Measurements from ENCODE around the gene NAMPT.
"Not testable (repeated sequence)": the region's sequence is repeated elsewhere in the genome, so short reads cannot be mapped to it uniquely, and the experiment has no call there.

NAMPT gene

GRCh38 chr7:106284714-106285050 is at the start of gene NAMPT:
Gene NAMPT (minus strand): TSS chr7:106284983. CDS start chr7:106284884, 99 bp downstream.
- DNase-seq (ENCODE audit: low read depth): no peak

- no peak for DNase-seq (ENCODE audit: low read depth)
These were observed 47.4 kb upstream of the NAMPT start for GRCh38 chr7:106332201-106332600.

- DNase-seq (ENCODE audit: low read depth): no peak
These were observed 46.8 kb upstream of the NAMPT start for GRCh38 chr7:106331441-106332175.

- peak; percentile 45 for DNase-seq (ENCODE audit: low read depth)
These were observed 45.4 kb upstream of the NAMPT start for GRCh38 chr7:106329971-106330733.

GRCh38 chr7:106329408-106329807 is 44.6 kb upstream of the NAMPT start:
- DNase-seq (ENCODE audit: low read depth): no peak

- no peak for DNase-seq (ENCODE audit: low read depth)
These were observed 43.0 kb upstream of the NAMPT start for GRCh38 chr7:106327538-106328481.

- DNase-seq (ENCODE audit: low read depth): no peak
These were observed 42.1 kb upstream of the NAMPT start for GRCh38 chr7:106326594-106327537.

- DNase-seq (ENCODE audit: low read depth): not testable (repeated sequence)
These were observed 39.7 kb upstream of the NAMPT start for GRCh38 chr7:106324509-106324908.

- not testable (repeated sequence) for DNase-seq (ENCODE audit: low read depth)
These were observed 35.5 kb upstream of the NAMPT start for GRCh38 chr7:106320254-106320770.

- DNase-seq (ENCODE audit: low read depth): no peak
These were observed 33.7 kb upstream of the NAMPT start for GRCh38 chr7:106318482-106318881.

- no peak for DNase-seq (ENCODE audit: low read depth)
These were observed 33.2 kb upstream of the NAMPT start for GRCh38 chr7:106317971-106318370.

- DNase-seq (ENCODE audit: low read depth): no peak
These were observed 32.2 kb upstream of the NAMPT start for GRCh38 chr7:106316947-106317346.

- DNase-seq (ENCODE audit: low read depth): no peak
These were observed 30.1 kb upstream of the NAMPT start for GRCh38 chr7:106314875-106315274.

- DNase-seq (ENCODE audit: low read depth): no peak
These were observed 29.2 kb upstream of the NAMPT start for GRCh38 chr7:106313966-106314365.

- peak; percentile 47 for DNase-seq (ENCODE audit: low read depth)
These were observed 28.7 kb upstream of the NAMPT start for GRCh38 chr7:106313456-106313901.

- no peak for DNase-seq (ENCODE audit: low read depth)
These were observed 28.1 kb upstream of the NAMPT start for GRCh38 chr7:106312906-106313305.

- no peak for DNase-seq (ENCODE audit: low read depth)
These were observed 27.5 kb upstream of the NAMPT start for GRCh38 chr7:106312099-106312871.

- no peak for DNase-seq (ENCODE audit: low read depth)
These were observed 24.6 kb upstream of the NAMPT start for GRCh38 chr7:106309362-106309761.

GRCh38 chr7:106306256-106306655 is 21.5 kb upstream of the NAMPT start:
- DNase-seq (ENCODE audit: low read depth): no peak

GRCh38 chr7:106305732-106306131 is 20.9 kb upstream of the NAMPT start:
- no peak for DNase-seq (ENCODE audit: low read depth)

Data from GM04504 (cell line).